ENCODE measurements around the gene ATP6V0D1. TPM values are rescaled to one million over a fixed set of nuclear protein-coding genes. Genes with fewer than 3 reads are reported as not detected.

ATP6V0D1 gene
- total and polyA plus RNA-seq, 2 experiments from 2014 or later = 20.6 to 68.7 TPM

DNA sequence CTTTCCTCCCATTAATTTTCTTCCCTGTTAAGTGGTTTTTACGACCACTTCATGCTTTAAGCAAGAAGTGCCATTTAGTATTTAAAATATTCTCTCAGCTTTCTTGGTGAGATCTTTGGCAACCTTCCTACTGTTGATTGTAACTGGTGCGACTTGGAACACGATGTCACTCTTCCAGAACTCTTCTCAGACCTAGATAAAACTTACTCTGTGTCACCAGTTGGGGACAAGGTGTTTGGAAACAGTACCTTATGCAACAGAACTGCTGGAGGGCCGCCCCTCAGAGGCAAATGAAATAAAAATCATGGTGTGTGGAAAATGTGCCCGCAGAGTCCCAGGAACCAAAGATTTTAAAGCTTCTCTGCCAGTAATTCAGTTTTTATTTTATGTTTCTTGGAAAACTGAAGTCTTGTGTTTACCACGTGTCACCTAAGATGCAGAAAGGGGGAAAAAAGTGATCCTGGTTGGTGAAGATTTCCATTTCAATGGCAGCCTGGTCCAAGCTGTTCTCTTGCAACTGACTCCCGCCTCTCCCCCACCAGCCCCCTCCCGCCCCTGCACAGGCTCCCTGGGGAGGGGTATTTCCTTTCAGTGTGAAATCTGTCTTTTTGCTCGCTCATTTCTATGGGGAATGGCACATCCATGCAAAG is 57.2 kb downstream of the ATP6V0D1 start:
- H2AFZ ChIP-seq = no peak overlapping the region
- no peaks in the 10 kb centered on the region for H4K20me1 ChIP-seq (replicated peaks; ENCODE audit: insufficient read depth)
- DNase-seq (ENCODE audit: low spot score) (peak; percentile 72), ATAC-seq (peak; percentile 47)
- peaks cover 4% of the 10 kb centered on the region; the same call in 1 of the 2 replicates for H3K27me3 ChIP-seq (ENCODE audit: insufficient read depth)
- Mint-ChIP-seq H3K9me3 (peaks cover 3% of the 10 kb centered on the region; the same call in 2 of the 3 replicates), H3K27ac (peak overlapping the region; percentile 91), H3K4me3 (peak overlapping the region; percentile 58), H3K4me1 (peaks cover 62% of the 10 kb centered on the region), H3K36me3 (ENCODE audit: low read depth) (peaks cover 3% of the 10 kb centered on the region; the same call in 2 of the 3 replicates), H3K27me3 (ENCODE audit: insufficient read depth, low read depth, poor library complexity) (peaks cover 33% of the 10 kb centered on the region)
- H3K27ac ChIP-seq (ENCODE audit: low read depth) = peak overlapping the region; percentile 97
- peaks cover 54% of the 10 kb centered on the region for H3K4me1 ChIP-seq (ENCODE audit: insufficient read depth)
- H3K4me2 ChIP-seq = peak overlapping the region; percentile 76
- TF ChIP-seq STAT1 (IDR thresholded peaks at IDR 0.05; ENCODE audit: unreplicated experiment) (no peak), EZH2 (IDR thresholded peaks at IDR 0.05; ENCODE audit: low read depth, unreplicated experiment) (no peak), ZNF331 (CRISPR knock-in tag; IDR thresholded peaks at IDR 0.05; ENCODE audit: low read depth) (no peak), NANOG (IDR thresholded peaks at IDR 0.05; ENCODE audit: borderline replicate concordance) (no peak), POLR2AphosphoS5 (IDR thresholded peaks at IDR 0.05; ENCODE audit: low read depth) (no peak), JUNB (IDR thresholded peaks at IDR 0.05; ENCODE audit: unreplicated experiment) (no peak), ZNF114 (CRISPR knock-in tag; IDR thresholded peaks at IDR 0.05) (no peak), CREB1 (CRISPR knock-in tag; IDR thresholded peaks at IDR 0.05; ENCODE audit: low read depth) (no peak), EZH2phosphoT487 (IDR thresholded peaks at IDR 0.05; ENCODE audit: unreplicated experiment) (no peak)
- TF ChIP-seq, protein P1, sequence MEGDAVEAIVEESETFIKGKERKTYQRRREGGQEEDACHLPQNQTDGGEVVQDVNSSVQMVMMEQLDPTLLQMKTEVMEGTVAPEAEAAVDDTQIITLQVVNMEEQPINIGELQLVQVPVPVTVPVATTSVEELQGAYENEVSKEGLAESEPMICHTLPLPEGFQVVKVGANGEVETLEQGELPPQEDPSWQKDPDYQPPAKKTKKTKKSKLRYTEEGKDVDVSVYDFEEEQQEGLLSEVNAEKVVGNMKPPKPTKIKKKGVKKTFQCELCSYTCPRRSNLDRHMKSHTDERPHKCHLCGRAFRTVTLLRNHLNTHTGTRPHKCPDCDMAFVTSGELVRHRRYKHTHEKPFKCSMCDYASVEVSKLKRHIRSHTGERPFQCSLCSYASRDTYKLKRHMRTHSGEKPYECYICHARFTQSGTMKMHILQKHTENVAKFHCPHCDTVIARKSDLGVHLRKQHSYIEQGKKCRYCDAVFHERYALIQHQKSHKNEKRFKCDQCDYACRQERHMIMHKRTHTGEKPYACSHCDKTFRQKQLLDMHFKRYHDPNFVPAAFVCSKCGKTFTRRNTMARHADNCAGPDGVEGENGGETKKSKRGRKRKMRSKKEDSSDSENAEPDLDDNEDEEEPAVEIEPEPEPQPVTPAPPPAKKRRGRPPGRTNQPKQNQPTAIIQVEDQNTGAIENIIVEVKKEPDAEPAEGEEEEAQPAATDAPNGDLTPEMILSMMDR (conservative IDR thresholded peaks at IDR 0.05; ENCODE audit: low read depth in 2 of 2) = no peak
- TF ChIP-seq, protein P2, sequence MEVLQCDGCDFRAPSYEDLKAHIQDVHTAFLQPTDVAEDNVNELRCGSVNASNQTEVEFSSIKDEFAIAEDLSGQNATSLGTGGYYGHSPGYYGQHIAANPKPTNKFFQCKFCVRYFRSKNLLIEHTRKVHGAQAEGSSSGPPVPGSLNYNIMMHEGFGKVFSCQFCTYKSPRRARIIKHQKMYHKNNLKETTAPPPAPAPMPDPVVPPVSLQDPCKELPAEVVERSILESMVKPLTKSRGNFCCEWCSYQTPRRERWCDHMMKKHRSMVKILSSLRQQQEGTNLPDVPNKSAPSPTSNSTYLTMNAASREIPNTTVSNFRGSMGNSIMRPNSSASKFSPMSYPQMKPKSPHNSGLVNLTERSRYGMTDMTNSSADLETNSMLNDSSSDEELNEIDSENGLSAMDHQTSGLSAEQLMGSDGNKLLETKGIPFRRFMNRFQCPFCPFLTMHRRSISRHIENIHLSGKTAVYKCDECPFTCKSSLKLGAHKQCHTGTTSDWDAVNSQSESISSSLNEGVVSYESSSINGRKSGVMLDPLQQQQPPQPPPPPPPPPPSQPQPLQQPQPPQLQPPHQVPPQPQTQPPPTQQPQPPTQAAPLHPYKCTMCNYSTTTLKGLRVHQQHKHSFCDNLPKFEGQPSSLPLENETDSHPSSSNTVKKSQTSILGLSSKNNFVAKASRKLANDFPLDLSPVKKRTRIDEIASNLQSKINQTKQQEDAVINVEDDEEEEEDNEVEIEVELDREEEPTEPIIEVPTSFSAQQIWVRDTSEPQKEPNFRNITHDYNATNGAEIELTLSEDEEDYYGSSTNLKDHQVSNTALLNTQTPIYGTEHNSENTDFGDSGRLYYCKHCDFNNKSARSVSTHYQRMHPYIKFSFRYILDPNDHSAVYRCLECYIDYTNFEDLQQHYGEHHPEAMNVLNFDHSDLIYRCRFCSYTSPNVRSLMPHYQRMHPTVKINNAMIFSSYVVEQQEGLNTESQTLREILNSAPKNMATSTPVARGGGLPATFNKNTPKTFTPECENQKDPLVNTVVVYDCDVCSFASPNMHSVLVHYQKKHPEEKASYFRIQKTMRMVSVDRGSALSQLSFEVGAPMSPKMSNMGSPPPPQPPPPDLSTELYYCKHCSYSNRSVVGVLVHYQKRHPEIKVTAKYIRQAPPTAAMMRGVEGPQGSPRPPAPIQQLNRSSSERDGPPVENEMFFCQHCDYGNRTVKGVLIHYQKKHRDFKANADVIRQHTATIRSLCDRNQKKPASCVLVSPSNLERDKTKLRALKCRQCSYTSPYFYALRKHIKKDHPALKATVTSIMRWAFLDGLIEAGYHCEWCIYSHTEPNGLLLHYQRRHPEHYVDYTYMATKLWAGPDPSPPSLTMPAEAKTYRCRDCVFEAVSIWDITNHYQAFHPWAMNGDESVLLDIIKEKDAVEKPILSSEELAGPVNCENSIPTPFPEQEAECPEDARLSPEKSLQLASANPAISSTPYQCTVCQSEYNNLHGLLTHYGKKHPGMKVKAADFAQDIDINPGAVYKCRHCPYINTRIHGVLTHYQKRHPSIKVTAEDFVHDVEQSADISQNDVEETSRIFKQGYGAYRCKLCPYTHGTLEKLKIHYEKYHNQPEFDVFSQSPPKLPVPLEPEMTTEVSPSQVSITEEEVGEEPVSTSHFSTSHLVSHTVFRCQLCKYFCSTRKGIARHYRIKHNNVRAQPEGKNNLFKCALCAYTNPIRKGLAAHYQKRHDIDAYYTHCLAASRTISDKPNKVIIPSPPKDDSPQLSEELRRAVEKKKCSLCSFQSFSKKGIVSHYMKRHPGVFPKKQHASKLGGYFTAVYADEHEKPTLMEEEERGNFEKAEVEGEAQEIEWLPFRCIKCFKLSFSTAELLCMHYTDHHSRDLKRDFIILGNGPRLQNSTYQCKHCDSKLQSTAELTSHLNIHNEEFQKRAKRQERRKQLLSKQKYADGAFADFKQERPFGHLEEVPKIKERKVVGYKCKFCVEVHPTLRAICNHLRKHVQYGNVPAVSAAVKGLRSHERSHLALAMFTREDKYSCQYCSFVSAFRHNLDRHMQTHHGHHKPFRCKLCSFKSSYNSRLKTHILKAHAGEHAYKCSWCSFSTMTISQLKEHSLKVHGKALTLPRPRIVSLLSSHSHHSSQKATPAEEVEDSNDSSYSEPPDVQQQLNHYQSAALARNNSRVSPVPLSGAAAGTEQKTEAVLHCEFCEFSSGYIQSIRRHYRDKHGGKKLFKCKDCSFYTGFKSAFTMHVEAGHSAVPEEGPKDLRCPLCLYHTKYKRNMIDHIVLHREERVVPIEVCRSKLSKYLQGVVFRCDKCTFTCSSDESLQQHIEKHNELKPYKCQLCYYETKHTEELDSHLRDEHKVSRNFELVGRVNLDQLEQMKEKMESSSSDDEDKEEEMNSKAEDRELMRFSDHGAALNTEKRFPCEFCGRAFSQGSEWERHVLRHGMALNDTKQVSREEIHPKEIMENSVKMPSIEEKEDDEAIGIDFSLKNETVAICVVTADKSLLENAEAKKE (CRISPR knock-in tag; IDR thresholded peaks at IDR 0.05) = no peak
- TF ChIP-seq, protein P3, sequence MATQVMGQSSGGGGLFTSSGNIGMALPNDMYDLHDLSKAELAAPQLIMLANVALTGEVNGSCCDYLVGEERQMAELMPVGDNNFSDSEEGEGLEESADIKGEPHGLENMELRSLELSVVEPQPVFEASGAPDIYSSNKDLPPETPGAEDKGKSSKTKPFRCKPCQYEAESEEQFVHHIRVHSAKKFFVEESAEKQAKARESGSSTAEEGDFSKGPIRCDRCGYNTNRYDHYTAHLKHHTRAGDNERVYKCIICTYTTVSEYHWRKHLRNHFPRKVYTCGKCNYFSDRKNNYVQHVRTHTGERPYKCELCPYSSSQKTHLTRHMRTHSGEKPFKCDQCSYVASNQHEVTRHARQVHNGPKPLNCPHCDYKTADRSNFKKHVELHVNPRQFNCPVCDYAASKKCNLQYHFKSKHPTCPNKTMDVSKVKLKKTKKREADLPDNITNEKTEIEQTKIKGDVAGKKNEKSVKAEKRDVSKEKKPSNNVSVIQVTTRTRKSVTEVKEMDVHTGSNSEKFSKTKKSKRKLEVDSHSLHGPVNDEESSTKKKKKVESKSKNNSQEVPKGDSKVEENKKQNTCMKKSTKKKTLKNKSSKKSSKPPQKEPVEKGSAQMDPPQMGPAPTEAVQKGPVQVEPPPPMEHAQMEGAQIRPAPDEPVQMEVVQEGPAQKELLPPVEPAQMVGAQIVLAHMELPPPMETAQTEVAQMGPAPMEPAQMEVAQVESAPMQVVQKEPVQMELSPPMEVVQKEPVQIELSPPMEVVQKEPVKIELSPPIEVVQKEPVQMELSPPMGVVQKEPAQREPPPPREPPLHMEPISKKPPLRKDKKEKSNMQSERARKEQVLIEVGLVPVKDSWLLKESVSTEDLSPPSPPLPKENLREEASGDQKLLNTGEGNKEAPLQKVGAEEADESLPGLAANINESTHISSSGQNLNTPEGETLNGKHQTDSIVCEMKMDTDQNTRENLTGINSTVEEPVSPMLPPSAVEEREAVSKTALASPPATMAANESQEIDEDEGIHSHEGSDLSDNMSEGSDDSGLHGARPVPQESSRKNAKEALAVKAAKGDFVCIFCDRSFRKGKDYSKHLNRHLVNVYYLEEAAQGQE (IDR thresholded peaks at IDR 0.05; ENCODE audit: unreplicated experiment) = no peak
- TF ChIP-seq, protein P4, sequence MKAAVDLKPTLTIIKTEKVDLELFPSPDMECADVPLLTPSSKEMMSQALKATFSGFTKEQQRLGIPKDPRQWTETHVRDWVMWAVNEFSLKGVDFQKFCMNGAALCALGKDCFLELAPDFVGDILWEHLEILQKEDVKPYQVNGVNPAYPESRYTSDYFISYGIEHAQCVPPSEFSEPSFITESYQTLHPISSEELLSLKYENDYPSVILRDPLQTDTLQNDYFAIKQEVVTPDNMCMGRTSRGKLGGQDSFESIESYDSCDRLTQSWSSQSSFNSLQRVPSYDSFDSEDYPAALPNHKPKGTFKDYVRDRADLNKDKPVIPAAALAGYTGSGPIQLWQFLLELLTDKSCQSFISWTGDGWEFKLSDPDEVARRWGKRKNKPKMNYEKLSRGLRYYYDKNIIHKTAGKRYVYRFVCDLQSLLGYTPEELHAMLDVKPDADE (IDR thresholded peaks at IDR 0.05) = no peak
- H3K9me2 ChIP-seq (ENCODE audit: insufficient read depth) = no peaks in the 10 kb centered on the region
- H3F3A ChIP-seq (replicated peaks; ENCODE audit: low read depth) = peaks cover 11% of the 10 kb centered on the region; the same call in 1 of the 2 replicates
- H3K4me3 ChIP-seq = peak overlapping the region; percentile 42
- H3K79me2 ChIP-seq (replicated peaks; ENCODE audit: insufficient read depth) = no peaks in the 10 kb centered on the region
- H3K36me3 ChIP-seq (ENCODE audit: insufficient read depth) = no peaks in the 10 kb centered on the region
